CD14-positive monocyte (primary cell): ENCODE results near the gene CLCN5. TPM values are rescaled to one million over a fixed set of nuclear protein-coding genes. Genes with fewer than 3 reads are reported as not detected.
A peak's percentile ranks its signal among the peaks of the same experiment; 100 is the strongest.

Experiments
- DNase-seq, 3 donors: peaks; one replicate each; pipeline ENCODE4 v3.0.0-alpha.2; 2011 to 2022
- H2AFZ ChIP-seq: 2 replicates; pipeline ENCODE4 v1.6.0; 2012; ENCODE audit warnings: mild to moderate bottlenecking, low read depth, low read length, inconsistent platforms; ENCODE audit not compliant: insufficient read depth, poor library complexity, severe bottlenecking
- H3K27ac ChIP-seq, 2 donors: 1 replicate in 1 of 2; 2 replicates in 1 of 2; pipeline ENCODE4 v1.5.1; 2012 to 2013; ENCODE audit warnings: low read length in 2 of 2, control low read depth in 1 of 2, inconsistent platforms in 1 of 2, low read depth in 1 of 2, mild to moderate bottlenecking in 1 of 2
- H3K27me3 ChIP-seq, 2 donors: one replicate each; pipeline versions ENCODE4 v1.6.0 to v1.6.1; 2011 to 2013; ENCODE audit warnings: low read length in 2 of 2; ENCODE audit not compliant: control insufficient read depth in 2 of 2, insufficient read depth in 2 of 2
- H3K36me3 ChIP-seq, 2 donors: replicated peaks in 1 of 2; 1 replicate in 1 of 2; 2 replicates in 1 of 2; pipeline versions ENCODE4 v1.5.1 to v1.6.1; 2012 to 2013; ENCODE audit warnings: low read length in 2 of 2, control low read depth in 1 of 2, inconsistent platforms in 1 of 2, mild to moderate bottlenecking in 1 of 2; ENCODE audit not compliant: insufficient read depth in 2 of 2, control insufficient read depth in 1 of 2
- H3K4me1 ChIP-seq, 2 donors: 1 replicate in 1 of 2; 2 replicates in 1 of 2; pipeline versions ENCODE4 v1.5.1 to v1.6.1; 2012 to 2013; ENCODE audit warnings: low read length in 2 of 2, control low read depth in 1 of 2, inconsistent platforms in 1 of 2, mild to moderate bottlenecking in 1 of 2, moderate library complexity in 1 of 2; ENCODE audit not compliant: insufficient read depth in 2 of 2, control insufficient read depth in 1 of 2
- H3K4me2 ChIP-seq: replicated peaks from 2 replicates; pipeline ENCODE3; 2012; ENCODE audit warnings: low read length, moderate library complexity, mild to moderate bottlenecking; ENCODE audit not compliant: poor library complexity, severe bottlenecking; ENCODE audit errors: extremely low read depth
- H3K4me3 ChIP-seq, 3 experiments: fragments of 200-600 bp in 1 of 3; sonication (generic) in 1 of 3; replicated peaks in 1 of 3; 1 replicate in 2 of 3; 2 replicates in 1 of 3; pipeline ENCODE4 v1.5.1; 2011 to 2013; ENCODE audit warnings: low read length in 3 of 3, mild to moderate bottlenecking in 3 of 3, control low read depth in 2 of 3, low read depth in 2 of 3, inconsistent platforms in 1 of 3, moderate library complexity in 1 of 3
- H3K79me2 ChIP-seq: 2 replicates; pipeline ENCODE4 v1.6.0; 2012; ENCODE audit warnings: mild to moderate bottlenecking, control low read depth, inconsistent platforms, low read length, moderate library complexity; ENCODE audit not compliant: insufficient read depth
- H3K9ac ChIP-seq: 2 replicates; pipeline ENCODE4 v1.6.0; 2017; ENCODE audit warnings: low read length, mild to moderate bottlenecking; ENCODE audit not compliant: insufficient read depth, poor library complexity, severe bottlenecking
- H3K9me3 ChIP-seq, 2 donors: replicated peaks in 1 of 2; 1 replicate in 1 of 2; 2 replicates in 1 of 2; pipeline versions ENCODE4 v1.5.1 to v1.6.1; 2012 to 2013; ENCODE audit warnings: low read length in 2 of 2, control low read depth in 1 of 2; ENCODE audit not compliant: control insufficient read depth in 1 of 2, insufficient read depth in 1 of 2
- H4K20me1 ChIP-seq: 2 replicates; pipeline ENCODE4 v1.6.0; 2012; ENCODE audit warnings: mild to moderate bottlenecking, low read length, control low read depth, moderate library complexity; ENCODE audit not compliant: insufficient read depth
- H3K27ac Mint-ChIP-seq, 7 donors: one replicate each; pipeline ENCODE4 v1.8.0; 2020; ENCODE audit warnings: mild to moderate bottlenecking in 7 of 7, mixed read lengths in 7 of 7, moderate library complexity in 6 of 7, inconsistent platforms in 2 of 7
- H3K27me3 Mint-ChIP-seq, 3 donors: one replicate each; pipeline ENCODE4 v1.8.0; 2021 to 2022; ENCODE audit warnings: low read depth in 3 of 3, mild to moderate bottlenecking in 3 of 3, mixed read lengths in 3 of 3, moderate library complexity in 3 of 3, inconsistent platforms in 1 of 3
- H3K36me3 Mint-ChIP-seq, 2 donors: one replicate each; pipeline ENCODE4 v1.8.0; 2020; ENCODE audit warnings: mixed read lengths in 2 of 2, inconsistent platforms in 1 of 2, mild to moderate bottlenecking in 1 of 2
- H3K4me1 Mint-ChIP-seq: one replicate; pipeline ENCODE4 v1.8.0; 2020; ENCODE audit warnings: mild to moderate bottlenecking, mixed read lengths
- H3K4me3 Mint-ChIP-seq, 2 donors: one replicate each; pipeline ENCODE4 v1.8.0; 2020; ENCODE audit warnings: mild to moderate bottlenecking in 2 of 2, mixed read lengths in 2 of 2, moderate library complexity in 1 of 2
- H3K9me3 Mint-ChIP-seq, 7 donors: one replicate each; pipeline ENCODE4 v1.8.0; 2020 to 2022; ENCODE audit warnings: mixed read lengths in 7 of 7, mild to moderate bottlenecking in 6 of 7, moderate library complexity in 6 of 7, inconsistent platforms in 2 of 7
- CTCF ChIP-seq: fragments of 200-600 bp; IDR thresholded peaks from one replicate; pipeline ENCODE4 v1.8.0; 2022; ENCODE audit warnings: antibody characterized with exemption, mild to moderate bottlenecking
- WGBS: methylation state at CpG from one replicate; pipeline ENCODE4 v1.1.5; 2013; ENCODE audit warnings: missing lambda C conversion rate; ENCODE audit not compliant: insufficient coverage; 5-methylcytosine and 5-hydroxymethylcytosine counted together
- intact Hi-C, 2 donors: fragments of 100-400 bp; cut with micrococcal nuclease; formaldehyde crosslinking; loops; one replicate each; pipeline versions ENCODE4 v1.15.0 to v1.15.1; 2023
- polyA plus RNA-seq, 3 donors: library from polyadenylated mRNA; depleted of rRNA in 1 of 3; unstranded in 2 of 3; stranded (reverse) in 1 of 3; fragments of 300-500 nt in 2 of 3; fragments of >200 nt in 1 of 3; fragmentation: Illumina TruSeq in 2 of 3; gene quantifications; 1 replicate in 2 of 3; 2 replicates in 1 of 3; pipeline ENCODE4 v1.2.3, GENCODE V29; 2012 to 2021

Gene CLCN5
- polyA plus RNA-seq, 3 donors: 4.1 to 4.2 (median 4.1) TPM

- no peaks in the 10 kb centered on the region for H3K79me2 ChIP-seq
- H3K27ac ChIP-seq: peak overlapping the region in 1 of 2 donors; percentile 73
- H3K4me2 ChIP-seq: peak overlapping the region; percentile 44
- no peaks in the 10 kb centered on the region for H3K27me3 ChIP-seq
- intact Hi-C loops: no loop called here
- no CpG with 5 or more reads among the region's 4 CpGs for WGBS
- Mint-ChIP-seq H3K9me3 (no peaks in the 10 kb centered on the region), H3K36me3 (peaks cover 0 to 4% of the 10 kb centered on the region in 2 donors), H3K27ac (no peak overlapping the region), H3K4me1 (peaks cover 5% of the 10 kb centered on the region), H3K27me3 (peaks cover 0 to 3% (median 0%) of the 10 kb centered on the region in 3 donors), H3K4me3 (no peak overlapping the region)
- H3K4me3 ChIP-seq: peak overlapping the region in 2 of 3 experiments; percentile 7 to 33
- H2AFZ ChIP-seq: no peak overlapping the region
- no peaks in the 10 kb centered on the region for H3K36me3 ChIP-seq
- peaks cover 25 to 32% of the 10 kb centered on the region in 2 donors for H3K4me1 ChIP-seq
- no peaks in the 10 kb centered on the region for H3K9me3 ChIP-seq
- no peak for TF ChIP-seq CTCF
- DNase-seq: peak in 2 of 3 donors; percentile 32
- no peaks in the 10 kb centered on the region for H4K20me1 ChIP-seq
- H3K9ac ChIP-seq: no peak overlapping the region
Measured at GRCh38 chrX:49958727-49959485, 36.5 kb downstream of the CLCN5 start.

DNA sequence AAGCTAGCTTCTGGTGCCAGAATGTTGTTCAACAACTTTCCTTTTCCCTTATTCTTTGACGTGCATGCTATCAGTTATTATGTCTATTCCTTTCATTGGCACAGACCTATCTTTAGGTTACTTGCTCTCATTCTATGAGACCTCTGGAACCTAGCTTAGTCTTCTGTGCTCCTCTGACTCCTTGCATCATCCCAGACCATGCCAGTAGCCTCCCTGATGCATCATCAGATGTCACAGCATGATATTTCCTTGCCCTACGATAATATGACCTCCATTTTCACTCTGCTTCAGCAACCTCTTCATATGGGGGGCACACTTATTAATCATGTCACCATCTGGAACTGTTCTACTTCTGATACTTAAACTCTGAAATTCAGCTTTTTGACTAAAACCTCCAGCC is 37.2 kb downstream of the CLCN5 start:
- Histone ChIP-seq H3K27ac (peak overlapping the region in 1 of 2 donors; percentile 73), H3K79me2 (no peaks in the 10 kb centered on the region), H3K27me3 (no peaks in the 10 kb centered on the region), H3K9me3 (no peaks in the 10 kb centered on the region), H4K20me1 (no peaks in the 10 kb centered on the region), H3K4me1 (peaks cover 25 to 32% of the 10 kb centered on the region in 2 donors), H3K9ac (no peak overlapping the region), H3K4me3 (peak overlapping the region in 1 of 3 experiments; percentile 33), H3K36me3 (no peaks in the 10 kb centered on the region), H3K4me2 (peak overlapping the region; percentile 44), H2AFZ (no peak overlapping the region)
- H3K27me3 Mint-ChIP-seq: peaks cover 0 to 2% (median 0%) of the 10 kb centered on the region in 3 donors
- no peak for TF ChIP-seq CTCF
- peak in 1 of 3 donors; percentile 15 for DNase-seq
- no peaks in the 10 kb centered on the region for H3K36me3 Mint-ChIP-seq
- H3K27ac Mint-ChIP-seq: no peak overlapping the region
- WGBS: 55% methylated on average over 1 of the region's 2 CpGs
- no peaks in the 10 kb centered on the region for H3K9me3 Mint-ChIP-seq
- intact Hi-C loops: no loop called here
- H3K4me1 Mint-ChIP-seq: peaks cover 5% of the 10 kb centered on the region
- no peak overlapping the region for H3K4me3 Mint-ChIP-seq
